Motor neuron (in vitro differentiated cells): ENCODE results near the gene FLT1. TPM values are rescaled to one million over a fixed set of nuclear protein-coding genes. Genes with fewer than 3 reads are reported as not detected.

Experiments used
- ATAC-seq, 8 experiments: fragments of 200-7000 bp; cut with Tn5 transposase; replicated peaks in 6 of 8; 2 replicates each; pipeline ENCODE4 v1.8.0; 2021; ENCODE audit warnings: mild to moderate bottlenecking in 8 of 8, moderate library complexity in 8 of 8
- H3K27ac ChIP-seq, 2 donors: fragments of 250-450 bp; sonication (Bioruptor Pico); 2 replicates each; pipeline ENCODE4 v1.9.0; 2021; ENCODE audit warnings: antibody characterized with exemption in 2 of 2, mild to moderate bottlenecking in 2 of 2, moderate library complexity in 1 of 2
- H3K4me1 ChIP-seq, 2 donors: fragments of 250-450 bp; sonication (Bioruptor Pico); replicated peaks in 1 of 2; 2 replicates each; pipeline ENCODE4 v1.6.1; 2021; ENCODE audit warnings: antibody characterized with exemption in 2 of 2, mild to moderate bottlenecking in 2 of 2, moderate library complexity in 1 of 2
- H3K4me3 ChIP-seq, 5 donors: fragments of 250-450 bp; sonication (Bioruptor Pico); 2 replicates each; pipeline ENCODE4 v1.9.0; 2021; ENCODE audit warnings: antibody characterized with exemption in 5 of 5, mild to moderate bottlenecking in 5 of 5, moderate library complexity in 4 of 5
- WGBS, 10 experiments: fragments of 450-650 bp; shearing (Covaris generic); methylation state at CpG; one replicate each; pipeline ENCODE4 v1.0.0; 2022; 5-methylcytosine and 5-hydroxymethylcytosine counted together
- in situ Hi-C, 9 experiments: fragments of 400-800 bp; cut with MboI; loops; one replicate each; pipeline ENCODE4 v1.15.0; 2021; ENCODE audit warnings: low sequenced_read_pairs in 9 of 9, low pct_unique_long_range_greater_than_20kb in 2 of 9; ENCODE audit not compliant: unreplicated experiment in 9 of 9
- total RNA-seq, 8 experiments: library from RNA; unstranded; fragments of 300-600 nt; gene quantifications; 2 replicates each; pipeline versions ENCODE4 v1.2.3 to v1.2.4, GENCODE V29; 2022

The FLT1 gene
- total RNA-seq, 8 experiments from 2014 or later: 0.11 to 43.8 (median 0.88) TPM

GRCh38 chr13:28458608-28459007 lies 36.3 kb downstream of the FLT1 start:
- 20 to 100% (median 75%) methylated on average over 1 to 2 of the region's 2 CpGs; no CpG with 5 or more reads in 2 of the 10 experiments for WGBS, 10 experiments
- Histone ChIP-seq H3K4me3 (no peak overlapping the region), H3K27ac (no peak overlapping the region), H3K4me1 (peaks cover 0 to 11% of the 10 kb centered on the region in 2 donors)
- in situ Hi-C loops: no loop called here
- ATAC-seq: no peak

GRCh38 chr13:28458051-28458450 lies 36.9 kb downstream of the FLT1 start:
- no peak overlapping the region for H3K27ac ChIP-seq
- H3K4me1 ChIP-seq: peaks cover 0 to 5% of the 10 kb centered on the region in 2 donors
- 80 to 100% (median 97%) methylated on average over 2 to 7 of the region's 7 CpGs; no CpG with 5 or more reads in 1 of the 10 experiments for WGBS, 10 experiments
- H3K4me3 ChIP-seq: no peak overlapping the region
- in situ Hi-C loops: no loop called here
- ATAC-seq: no peak

GRCh38 chr13:28457521-28457920 lies 37.4 kb downstream of the FLT1 start:
- peaks cover 0 to under 1% of the 10 kb centered on the region in 2 donors for H3K4me1 ChIP-seq
- no peak for ATAC-seq
- no peak overlapping the region for H3K27ac ChIP-seq
- H3K4me3 ChIP-seq: no peak overlapping the region
- in situ Hi-C loops: no loop called here

GRCh38 chr13:28455580-28456194 lies 39.2 kb downstream of the FLT1 start:
- in situ Hi-C loops: no loop called here
- Histone ChIP-seq H3K4me1 (no peaks in the 10 kb centered on the region), H3K27ac (no peak overlapping the region), H3K4me3 (no peak overlapping the region)
- 29 to 100% (median 58%) methylated on average over 1 to 3 of the region's 3 CpGs; no CpG with 5 or more reads in 1 of the 10 experiments for WGBS, 10 experiments
- ATAC-seq: peak in 1 of 8 experiments; percentile 33

GRCh38 chr13:28452755-28453154 lies 42.2 kb downstream of the FLT1 start:
- no peak for ATAC-seq
- in situ Hi-C loops: no loop called here
- H3K27ac ChIP-seq: no peak overlapping the region
- no peaks in the 10 kb centered on the region for H3K4me1 ChIP-seq
- H3K4me3 ChIP-seq: no peak overlapping the region

- in situ Hi-C loops: no loop called here
- 33 to 100% (median 78%) methylated on average over 1 to 9 of the region's 21 CpGs; no CpG with 5 or more reads in 5 of the 10 experiments for WGBS, 10 experiments
- no peak overlapping the region for H3K4me3 ChIP-seq
- no peaks in the 10 kb centered on the region for H3K4me1 ChIP-seq
- no peak overlapping the region for H3K27ac ChIP-seq
- peak in 2 of 8 experiments; percentile 48 to 61 for ATAC-seq
Observed at GRCh38 chr13:28451482-28452217, 43.3 kb downstream of the FLT1 start.

- Histone ChIP-seq H3K4me3 (no peak overlapping the region), H3K27ac (no peak overlapping the region), H3K4me1 (no peaks in the 10 kb centered on the region)
- WGBS, 10 experiments: 40 to 96% (median 75%) methylated on average over 2 to 8 of the region's 8 CpGs
- ATAC-seq: peak in 1 of 8 experiments; percentile 22
- in situ Hi-C loops: no loop called here
Observed at GRCh38 chr13:28449826-28450773, 44.8 kb downstream of the FLT1 start.

GRCh38 chr13:28448651-28449358 lies 46.1 kb downstream of the FLT1 start:
- Histone ChIP-seq H3K27ac (no peak overlapping the region), H3K4me1 (no peaks in the 10 kb centered on the region), H3K4me3 (no peak overlapping the region)
- 22 to 100% (median 75%) methylated on average over 1 to 4 of the region's 4 CpGs; no CpG with 5 or more reads in 2 of the 10 experiments for WGBS, 10 experiments
- peak in 1 of 8 experiments; percentile 67 for ATAC-seq
- in situ Hi-C loops: no loop called here

GRCh38 chr13:28447989-28448388 lies 46.9 kb downstream of the FLT1 start:
- ATAC-seq: no peak
- in situ Hi-C loops: no loop called here

GRCh38 chr13:28447206-28447605 lies 47.7 kb downstream of the FLT1 start:
- H3K4me3 ChIP-seq: no peak overlapping the region
- ATAC-seq: no peak
- H3K27ac ChIP-seq: no peak overlapping the region
- H3K4me1 ChIP-seq: no peaks in the 10 kb centered on the region
- WGBS, 10 experiments: 85 to 100% (median 89%) methylated on average over 1 to 2 of the region's 2 CpGs; no CpG with 5 or more reads in 5 of the 10 experiments
- in situ Hi-C loops: no loop called here

More at GRCh38 chr13:28447989-28448388, 46.9 kb downstream of the FLT1 start:
- no peak overlapping the region for H3K27ac ChIP-seq
- no peaks in the 10 kb centered on the region for H3K4me1 ChIP-seq
- H3K4me3 ChIP-seq: no peak overlapping the region

GRCh38 chr13:28442839-28443238 lies 52.1 kb downstream of the FLT1 start:
- ATAC-seq: no peak
- H3K27ac ChIP-seq: no peak overlapping the region

GRCh38 chr13:28441529-28441928 lies 53.4 kb downstream of the FLT1 start:
- H3K4me1 ChIP-seq: no peaks in the 10 kb centered on the region
- no peak overlapping the region for H3K27ac ChIP-seq
- no peak overlapping the region for H3K4me3 ChIP-seq
- ATAC-seq: no peak
- in situ Hi-C loops: no loop called here

More at GRCh38 chr13:28442839-28443238, 52.1 kb downstream of the FLT1 start:
- no peaks in the 10 kb centered on the region for H3K4me1 ChIP-seq
- WGBS, 10 experiments: 38 to 100% (median 81%) methylated on average over 1 to 2 of the region's 3 CpGs; no CpG with 5 or more reads in 3 of the 10 experiments
- in situ Hi-C loops: no loop called here
- H3K4me3 ChIP-seq: no peak overlapping the region
